Tibial nerve (tissue), 4 donors: ENCODE measurements around the gene HS3ST6. TPM values are rescaled to one million over a fixed set of nuclear protein-coding genes. Genes with fewer than 3 reads are reported as not detected.
"Not testable (repeated sequence)": the region's sequence is repeated elsewhere in the genome, so short reads cannot be mapped to it uniquely, and the experiment has no call there.

ENCODE experiments used
- DNase-seq, 2 donors: peaks; one replicate each; pipeline ENCODE4 v3.0.0-alpha.2; 2019; ENCODE audit warnings: low spot score in 2 of 2
- H3K27ac ChIP-seq, 4 donors: fragments of 200-600 bp; sonication (generic) in 3 of 4; one replicate each; pipeline ENCODE4 v1.5.1; 2017 to 2019; ENCODE audit warnings: mild to moderate bottlenecking in 1 of 4
- H3K27me3 ChIP-seq, 2 donors: fragments of 200-600 bp; sonication (generic) in 1 of 2; one replicate each; pipeline versions ENCODE4 v1.5.1 to v1.6.0; 2017 to 2019
- H3K36me3 ChIP-seq, 3 donors: fragments of 200-600 bp; sonication (generic); one replicate each; pipeline ENCODE4 v1.5.1; 2018 to 2019
- H3K4me1 ChIP-seq, 4 donors: fragments of 200-600 bp; sonication (generic) in 3 of 4; one replicate each; pipeline ENCODE4 v1.5.1; 2017 to 2019
- H3K4me3 ChIP-seq, 4 donors: fragments of 200-600 bp; sonication (generic) in 3 of 4; one replicate each; pipeline ENCODE4 v1.5.1; 2017 to 2019; ENCODE audit warnings: mild to moderate bottlenecking in 1 of 4, moderate library complexity in 1 of 4
- H3K9me3 ChIP-seq, 4 donors: fragments of 200-600 bp; sonication (generic) in 3 of 4; one replicate each; pipeline ENCODE4 v1.5.1; 2017 to 2019
- EP300 ChIP-seq, 2 donors: sonication (generic); formaldehyde crosslinking; IDR thresholded peaks; one replicate each; pipeline ENCODE4 v1.6.1; 2017; ENCODE audit warnings: antibody characterized with exemption in 2 of 2, mild to moderate bottlenecking in 1 of 2
- POLR2A ChIP-seq, 2 donors: fragments of 450-650 bp; IDR thresholded peaks; one replicate each; pipeline ENCODE4 v1.6.1; 2017; ENCODE audit warnings: antibody characterized with exemption in 2 of 2, mild to moderate bottlenecking in 2 of 2, moderate library complexity in 2 of 2
- WGBS, 2 donors: methylation state at CpG; one replicate each; pipeline ENCODE4 v1.1.5; 2018; 5-methylcytosine and 5-hydroxymethylcytosine counted together
- total RNA-seq, 4 donors: library from RNA; depleted of rRNA; stranded (reverse); fragments of >200 nt; gene quantifications; one replicate each; pipeline ENCODE4 v1.1.0, GENCODE V29; 2016
- TF ChIP-seq, protein P1 (sequence below), 5 experiments: fragments of 200-600 bp in 3 of 5; fragments of 450-650 bp in 2 of 5; sonication (generic) in 3 of 5; IDR thresholded peaks; one replicate each; pipeline ENCODE4 v1.5.1; 2016 to 2019; ENCODE audit warnings: antibody characterized with exemption in 5 of 5, mild to moderate bottlenecking in 3 of 5, moderate library complexity in 2 of 5

The HS3ST6 gene
- total RNA-seq, 4 donors from 2014 or later: not detected

DNA sequence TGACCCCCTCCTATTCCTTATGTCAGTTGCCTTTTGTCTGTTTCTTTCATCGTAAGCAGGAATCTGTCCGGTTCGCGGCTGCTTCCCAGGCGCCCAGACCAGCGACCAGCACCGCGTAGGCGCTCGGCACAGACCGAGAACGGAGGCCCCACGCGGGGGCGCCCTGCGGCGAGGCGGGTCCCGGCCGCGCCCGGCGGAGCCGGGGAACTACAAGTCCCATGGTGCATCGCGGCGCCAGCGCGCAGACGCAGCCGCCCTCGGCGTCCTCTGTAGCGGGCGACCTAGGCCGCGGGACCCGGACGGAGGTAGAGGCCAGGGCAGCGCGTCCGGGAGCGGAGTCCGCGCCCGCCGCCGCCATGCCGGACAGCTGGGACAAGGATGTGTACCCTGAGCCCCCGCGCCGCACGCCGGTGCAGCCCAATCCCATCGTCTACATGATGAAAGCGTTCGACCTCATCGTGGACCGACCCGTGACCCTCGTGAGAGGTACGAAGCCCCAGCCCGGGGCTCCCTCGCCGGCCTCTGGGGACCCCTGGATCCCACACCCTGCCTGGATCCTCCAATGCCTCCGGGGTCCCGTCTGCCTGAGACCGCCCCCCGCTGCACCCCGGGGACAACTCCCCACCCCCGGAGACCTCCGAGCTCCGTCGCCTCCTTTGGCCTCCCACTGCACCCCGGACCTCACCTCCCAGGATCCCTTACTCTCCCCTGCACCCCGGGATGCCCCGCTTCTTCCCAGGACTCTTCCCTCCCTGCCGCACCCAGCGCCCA, 41.2 kb upstream of the HS3ST6 start, which contains the start of gene NDUFB10:
Gene NDUFB10 (plus strand): TSS at position 270 of the 771 bp plus-strand sequence. CDS start 87 bp downstream, at position 357.
- DNase-seq: peak; percentile 74 to 79
- Histone ChIP-seq H3K4me1 (peaks cover 0 to 43% (median 29%) of the 10 kb centered on the region in 4 donors), H3K27me3 (no peaks in the 10 kb centered on the region), H3K27ac (peak within 1 kb of the TSS; percentile 30 to 92 (median 80)), H3K36me3 (peaks cover 7 to 26% (median 16%) of the 10 kb centered on the region in 3 donors), H3K4me3 (peak within 1 kb of the TSS; percentile 63 to 87 (median 80)), H3K9me3 (no peaks in the 10 kb centered on the region)
- TF ChIP-seq, protein P1, sequence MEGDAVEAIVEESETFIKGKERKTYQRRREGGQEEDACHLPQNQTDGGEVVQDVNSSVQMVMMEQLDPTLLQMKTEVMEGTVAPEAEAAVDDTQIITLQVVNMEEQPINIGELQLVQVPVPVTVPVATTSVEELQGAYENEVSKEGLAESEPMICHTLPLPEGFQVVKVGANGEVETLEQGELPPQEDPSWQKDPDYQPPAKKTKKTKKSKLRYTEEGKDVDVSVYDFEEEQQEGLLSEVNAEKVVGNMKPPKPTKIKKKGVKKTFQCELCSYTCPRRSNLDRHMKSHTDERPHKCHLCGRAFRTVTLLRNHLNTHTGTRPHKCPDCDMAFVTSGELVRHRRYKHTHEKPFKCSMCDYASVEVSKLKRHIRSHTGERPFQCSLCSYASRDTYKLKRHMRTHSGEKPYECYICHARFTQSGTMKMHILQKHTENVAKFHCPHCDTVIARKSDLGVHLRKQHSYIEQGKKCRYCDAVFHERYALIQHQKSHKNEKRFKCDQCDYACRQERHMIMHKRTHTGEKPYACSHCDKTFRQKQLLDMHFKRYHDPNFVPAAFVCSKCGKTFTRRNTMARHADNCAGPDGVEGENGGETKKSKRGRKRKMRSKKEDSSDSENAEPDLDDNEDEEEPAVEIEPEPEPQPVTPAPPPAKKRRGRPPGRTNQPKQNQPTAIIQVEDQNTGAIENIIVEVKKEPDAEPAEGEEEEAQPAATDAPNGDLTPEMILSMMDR (IDR thresholded peaks at IDR 0.05): peak; percentile 64 to 83 (median 74)
- TF ChIP-seq EP300 (IDR thresholded peaks at IDR 0.05) (peak in 1 of 2 donors; percentile 89), POLR2A (IDR thresholded peaks at IDR 0.05) (peak; percentile 50 to 83)
- WGBS, 2 donors: 0 to 1% methylated on average over 54 to 59 of the region's 79 CpGs

DNA sequence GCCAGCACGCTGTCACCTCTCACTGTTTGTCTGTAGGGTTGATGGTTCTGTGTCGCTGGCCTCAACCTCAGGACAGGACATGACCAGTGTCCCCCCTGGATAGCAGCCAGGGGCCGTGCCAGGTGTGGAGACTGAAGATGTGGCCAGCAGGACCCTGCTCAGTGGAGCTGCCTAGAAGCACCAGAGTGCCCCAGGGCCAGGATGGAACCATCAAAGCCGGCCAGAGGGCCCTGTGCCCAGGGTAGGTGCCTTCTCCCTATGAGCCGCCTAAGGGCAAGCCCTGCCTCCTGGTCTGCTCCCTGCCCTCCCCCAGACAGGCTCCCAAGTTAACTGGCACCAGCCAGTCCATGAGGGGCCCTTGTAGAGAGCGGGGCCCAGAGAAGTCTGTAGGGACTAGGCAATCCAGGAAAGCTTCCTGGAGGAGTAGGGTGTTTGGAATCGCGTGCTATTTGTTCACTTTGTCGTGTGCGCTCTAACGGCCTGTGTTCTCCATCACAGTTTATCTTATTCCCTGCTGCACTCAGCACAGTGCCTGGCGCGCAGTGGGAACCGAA, 40.6 kb upstream of the HS3ST6 start:
- H3K4me1 ChIP-seq: peaks cover 0 to 42% (median 26%) of the 10 kb centered on the region in 4 donors
- peak overlapping the region; percentile 63 to 87 (median 80) for H3K4me3 ChIP-seq
- no peaks in the 10 kb centered on the region for H3K9me3 ChIP-seq
- 36 to 38% methylated on average over 14 of the region's 14 CpGs for WGBS, 2 donors
- no peaks in the 10 kb centered on the region for H3K27me3 ChIP-seq
- TF ChIP-seq, protein P1 (IDR thresholded peaks at IDR 0.05): no peak
- no peak for DNase-seq
- peaks cover 7 to 26% (median 16%) of the 10 kb centered on the region in 3 donors for H3K36me3 ChIP-seq
- peak overlapping the region in 3 of 4 donors; percentile 75 to 92 (median 86) for H3K27ac ChIP-seq

DNA sequence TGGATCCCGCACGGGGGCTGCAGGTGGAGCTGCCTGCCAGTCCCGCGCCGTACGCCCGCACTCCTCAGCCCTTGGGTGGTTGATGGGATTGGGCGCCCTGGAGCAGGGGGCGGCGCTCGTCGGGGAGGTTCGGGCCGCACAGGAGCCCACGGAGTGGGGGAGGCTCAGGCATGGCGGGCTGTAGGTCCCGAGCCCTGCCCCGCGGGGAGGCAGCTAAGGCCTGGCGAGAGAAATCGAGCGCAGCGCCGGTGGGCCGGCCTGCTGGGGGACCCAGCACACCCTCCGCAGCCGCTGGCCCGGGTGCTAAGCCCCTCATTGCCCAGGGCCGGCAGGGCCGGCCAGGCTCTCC, 39.9 kb upstream of the HS3ST6 start:
- not testable (repeated sequence) for H3K27ac ChIP-seq, H3K4me3 ChIP-seq, H3K27me3 ChIP-seq, DNase-seq, H3K9me3 ChIP-seq
- 76 to 80% methylated on average over 17 to 29 of the region's 30 CpGs for WGBS, 2 donors
- peaks cover 0 to 37% (median 20%) of the 10 kb centered on the region in 4 donors for H3K4me1 ChIP-seq
- H3K36me3 ChIP-seq: peaks cover 7 to 24% (median 16%) of the 10 kb centered on the region in 3 donors

DNA sequence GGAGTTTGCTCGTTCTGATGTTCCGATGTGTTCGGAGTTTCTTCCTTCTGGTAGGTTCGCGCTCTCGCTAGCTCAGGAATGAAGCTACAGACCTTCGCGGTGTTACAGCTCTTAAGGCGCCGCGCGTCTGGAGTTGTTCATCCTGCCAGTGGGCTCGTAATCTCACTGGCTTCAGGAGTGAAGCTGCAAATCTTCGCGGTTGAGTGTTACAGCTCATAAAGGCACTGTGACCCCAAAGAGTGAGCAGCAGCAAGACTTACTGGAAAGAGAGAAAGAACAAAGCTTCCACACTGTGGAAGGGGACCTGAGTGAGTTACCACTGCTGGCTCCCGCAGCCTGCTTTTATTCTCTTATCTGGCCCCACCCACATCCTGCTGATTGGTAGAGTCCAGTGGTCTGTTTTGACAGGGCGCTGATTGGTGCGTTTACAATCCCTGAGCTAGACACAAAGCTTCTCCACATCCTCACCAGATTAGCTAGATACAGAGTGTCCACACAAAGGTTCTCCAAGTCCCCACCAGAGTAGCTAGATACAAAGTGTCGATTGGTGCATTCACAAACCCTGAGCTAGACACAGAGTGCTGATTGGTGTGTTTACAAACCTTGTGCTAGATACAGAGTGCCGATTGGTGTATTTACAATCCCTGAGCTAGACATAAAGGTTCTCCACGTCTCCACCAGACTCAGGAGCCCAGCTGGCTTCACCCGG, 39.4 kb upstream of the HS3ST6 start:
- not testable (repeated sequence) for H3K9me3 ChIP-seq, H3K4me3 ChIP-seq, DNase-seq, H3K27ac ChIP-seq, H3K27me3 ChIP-seq
- Histone ChIP-seq H3K36me3 (peaks cover 7 to 19% (median 11%) of the 10 kb centered on the region in 3 donors), H3K4me1 (peaks cover 0 to 31% (median 17%) of the 10 kb centered on the region in 4 donors)
- WGBS, 2 donors: 85 to 87% methylated on average over 15 to 18 of the region's 22 CpGs

DNA sequence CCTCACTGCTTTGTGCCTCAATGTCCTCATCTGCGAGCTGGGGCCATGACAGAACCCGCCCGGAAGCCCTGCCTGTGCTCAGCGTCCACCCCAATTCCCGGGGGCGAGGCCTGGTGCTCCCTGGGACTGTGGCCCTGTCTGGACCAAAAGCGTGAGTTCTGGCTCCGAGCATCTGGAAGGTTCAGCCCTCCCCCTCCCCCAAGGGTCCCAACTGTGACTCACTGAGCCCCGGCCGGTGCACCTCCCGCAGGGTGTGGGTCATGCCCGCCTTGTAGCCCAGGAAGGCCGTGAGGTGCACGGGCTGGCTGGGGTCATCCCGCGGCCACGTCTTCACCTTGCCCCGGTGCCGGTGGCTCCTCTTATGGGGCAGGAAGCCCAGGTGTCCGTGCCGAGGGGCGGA, 35.5 kb upstream of the HS3ST6 start:
- DNase-seq: no peak
- H3K27ac ChIP-seq: no peak overlapping the region
- H3K36me3 ChIP-seq: no peaks in the 10 kb centered on the region
- H3K4me3 ChIP-seq: no peak overlapping the region
- H3K27me3 ChIP-seq: no peaks in the 10 kb centered on the region
- peaks cover 0 to 1% (median under 1%) of the 10 kb centered on the region in 4 donors for H3K4me1 ChIP-seq
- no peaks in the 10 kb centered on the region for H3K9me3 ChIP-seq
- 88 to 93% methylated on average over 17 to 22 of the region's 22 CpGs for WGBS, 2 donors
- TF ChIP-seq POLR2A (IDR thresholded peaks at IDR 0.05) (no peak), EP300 (IDR thresholded peaks at IDR 0.05) (no peak)
- TF ChIP-seq, protein P1 (IDR thresholded peaks at IDR 0.05): no peak

DNA sequence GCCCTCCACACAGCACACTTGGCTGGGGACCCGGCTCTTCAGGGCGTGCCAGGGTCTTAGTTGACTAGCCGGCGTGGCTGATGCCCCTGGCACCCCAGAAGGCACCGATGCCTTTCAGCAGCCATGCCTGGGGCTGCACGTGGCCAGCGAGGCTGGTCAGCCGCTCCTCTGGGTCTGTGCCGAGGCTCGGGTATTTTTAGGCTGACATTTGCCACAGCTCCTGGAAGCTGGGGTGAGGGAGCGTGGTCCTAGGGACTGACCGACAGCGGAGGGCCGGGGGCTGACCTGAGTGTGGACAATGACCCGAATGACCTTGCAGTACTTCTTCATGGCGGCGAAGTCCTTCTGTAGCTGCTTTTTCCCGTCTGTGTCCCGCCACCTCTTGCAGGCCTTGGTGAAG, 32.3 kb upstream of the HS3ST6 start:
- no peak for TF ChIP-seq POLR2A (IDR thresholded peaks at IDR 0.05)
- TF ChIP-seq, protein P1 (IDR thresholded peaks at IDR 0.05): no peak
- TF ChIP-seq EP300 (IDR thresholded peaks at IDR 0.05): no peak
- Histone ChIP-seq H3K27me3 (no peaks in the 10 kb centered on the region), H3K4me1 (no peaks in the 10 kb centered on the region), H3K4me3 (no peak overlapping the region), H3K9me3 (no peaks in the 10 kb centered on the region), H3K27ac (no peak overlapping the region), H3K36me3 (no peaks in the 10 kb centered on the region)
- WGBS, 2 donors: 77 to 83% methylated on average over 12 to 19 of the region's 19 CpGs
- no peak for DNase-seq
